ENCODE data around the gene MAGEC1.
"Not testable (repeated sequence)": the region's sequence is repeated elsewhere in the genome, so short reads cannot be mapped to it uniquely, and the experiment has no call there.

The MAGEC1 gene

GRCh38 chrX:141903400-141904155, at the start of gene MAGEC1:
Gene MAGEC1, plus strand, starts transcription at chrX:141903894. Its CDS starts 1,179 bp downstream, at chrX:141905073.
- no peak for DNase-seq

GRCh38 chrX:141857479-141857878, 46.2 kb upstream of the MAGEC1 start:
- DNase-seq, result no peak

GRCh38 chrX:141879616-141880015, 24.1 kb upstream of the MAGEC1 start:
- DNase-seq, result no peak

GRCh38 chrX:141888811-141889210, 14.9 kb upstream of the MAGEC1 start:
- not testable (repeated sequence) for DNase-seq

- no peak for DNase-seq
Measured at GRCh38 chrX:141894733-141895132, 9.0 kb upstream of the MAGEC1 start.

- DNase-seq, result no peak
Measured at GRCh38 chrX:141897690-141898089, 6.0 kb upstream of the MAGEC1 start.

- DNase-seq, result no peak
Measured at GRCh38 chrX:141902366-141902765, 1.3 kb upstream of the MAGEC1 start.

- DNase-seq, result no peak
Measured at GRCh38 chrX:141904262-141904661, 568 bp downstream of the MAGEC1 start.

- DNase-seq, result no peak
Measured at GRCh38 chrX:141917801-141918200, 14.1 kb downstream of the MAGEC1 start.

GRCh38 chrX:141924293-141924692, 20.6 kb downstream of the MAGEC1 start:
- no peak for DNase-seq

GRCh38 chrX:141928432-141928831, 24.7 kb downstream of the MAGEC1 start:
- no peak for DNase-seq

- no peak for DNase-seq
Measured at GRCh38 chrX:141934059-141934641, 30.5 kb downstream of the MAGEC1 start.

- no peak for DNase-seq
Measured at GRCh38 chrX:141935645-141936044, 32.0 kb downstream of the MAGEC1 start.

- no peak for DNase-seq
Measured at GRCh38 chrX:141936080-141936479, 32.4 kb downstream of the MAGEC1 start.

- DNase-seq, result no peak
Measured at GRCh38 chrX:141941234-141941633, 37.5 kb downstream of the MAGEC1 start.

- no peak for DNase-seq
Measured at GRCh38 chrX:141945426-141945825, 41.7 kb downstream of the MAGEC1 start.

- DNase-seq, result no peak
Measured at GRCh38 chrX:141947350-141947749, 43.7 kb downstream of the MAGEC1 start.

- DNase-seq, result no peak
Measured at GRCh38 chrX:141952603-141953002, 48.9 kb downstream of the MAGEC1 start.

- DNase-seq, result no peak
Measured at GRCh38 chrX:141958675-141959074, 55.0 kb downstream of the MAGEC1 start.
